HFF-Myc (cell line): ENCODE results near the gene IL5RA.

Experiments
- DNase-seq: peaks from one replicate; pipeline ENCODE4 v3.0.0-alpha.2; 2011; ENCODE audit warnings: low read depth; ENCODE audit errors: extremely low read depth
- H3K4me3 ChIP-seq: replicated peaks from 2 replicates; pipeline ENCODE4 v1.5.1; 2011; ENCODE audit warnings: low read depth, mild to moderate bottlenecking, control low read depth, low read length
- TF ChIP-seq, protein P1 (sequence below): IDR thresholded peaks from 2 replicates; pipeline ENCODE4 v1.5.1; 2012; ENCODE audit warnings: mild to moderate bottlenecking, low read depth, low read length, control low read depth; ENCODE audit errors: missing control alignments

The IL5RA gene, protein sequence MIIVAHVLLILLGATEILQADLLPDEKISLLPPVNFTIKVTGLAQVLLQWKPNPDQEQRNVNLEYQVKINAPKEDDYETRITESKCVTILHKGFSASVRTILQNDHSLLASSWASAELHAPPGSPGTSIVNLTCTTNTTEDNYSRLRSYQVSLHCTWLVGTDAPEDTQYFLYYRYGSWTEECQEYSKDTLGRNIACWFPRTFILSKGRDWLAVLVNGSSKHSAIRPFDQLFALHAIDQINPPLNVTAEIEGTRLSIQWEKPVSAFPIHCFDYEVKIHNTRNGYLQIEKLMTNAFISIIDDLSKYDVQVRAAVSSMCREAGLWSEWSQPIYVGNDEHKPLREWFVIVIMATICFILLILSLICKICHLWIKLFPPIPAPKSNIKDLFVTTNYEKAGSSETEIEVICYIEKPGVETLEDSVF

DNA sequence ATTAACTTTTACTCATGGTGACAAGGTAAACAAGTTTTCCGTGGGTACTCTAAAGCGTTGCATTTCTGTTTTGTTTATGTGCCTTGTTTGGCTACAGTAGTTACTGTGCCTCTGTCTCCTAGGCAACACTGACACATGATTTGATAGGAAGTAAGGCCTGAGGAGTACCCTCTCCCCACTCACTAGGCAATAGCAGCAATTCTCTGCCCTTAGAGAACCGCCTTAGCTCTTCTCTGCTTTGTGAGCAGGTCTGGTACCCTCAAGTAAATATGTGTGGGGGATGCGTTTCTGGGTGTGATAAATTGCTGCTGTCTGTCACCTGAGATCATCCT is at the start of gene IL5RA:
TSS of gene IL5RA (minus strand) at position 76 of the 332 bp plus-strand sequence. CDS start 5,390 bp downstream, outside the sequence.
- no peak within 1 kb of the TSS for H3K4me3 ChIP-seq
- DNase-seq, result no peak
- TF ChIP-seq, protein P1, sequence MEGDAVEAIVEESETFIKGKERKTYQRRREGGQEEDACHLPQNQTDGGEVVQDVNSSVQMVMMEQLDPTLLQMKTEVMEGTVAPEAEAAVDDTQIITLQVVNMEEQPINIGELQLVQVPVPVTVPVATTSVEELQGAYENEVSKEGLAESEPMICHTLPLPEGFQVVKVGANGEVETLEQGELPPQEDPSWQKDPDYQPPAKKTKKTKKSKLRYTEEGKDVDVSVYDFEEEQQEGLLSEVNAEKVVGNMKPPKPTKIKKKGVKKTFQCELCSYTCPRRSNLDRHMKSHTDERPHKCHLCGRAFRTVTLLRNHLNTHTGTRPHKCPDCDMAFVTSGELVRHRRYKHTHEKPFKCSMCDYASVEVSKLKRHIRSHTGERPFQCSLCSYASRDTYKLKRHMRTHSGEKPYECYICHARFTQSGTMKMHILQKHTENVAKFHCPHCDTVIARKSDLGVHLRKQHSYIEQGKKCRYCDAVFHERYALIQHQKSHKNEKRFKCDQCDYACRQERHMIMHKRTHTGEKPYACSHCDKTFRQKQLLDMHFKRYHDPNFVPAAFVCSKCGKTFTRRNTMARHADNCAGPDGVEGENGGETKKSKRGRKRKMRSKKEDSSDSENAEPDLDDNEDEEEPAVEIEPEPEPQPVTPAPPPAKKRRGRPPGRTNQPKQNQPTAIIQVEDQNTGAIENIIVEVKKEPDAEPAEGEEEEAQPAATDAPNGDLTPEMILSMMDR, result no peak

DNA sequence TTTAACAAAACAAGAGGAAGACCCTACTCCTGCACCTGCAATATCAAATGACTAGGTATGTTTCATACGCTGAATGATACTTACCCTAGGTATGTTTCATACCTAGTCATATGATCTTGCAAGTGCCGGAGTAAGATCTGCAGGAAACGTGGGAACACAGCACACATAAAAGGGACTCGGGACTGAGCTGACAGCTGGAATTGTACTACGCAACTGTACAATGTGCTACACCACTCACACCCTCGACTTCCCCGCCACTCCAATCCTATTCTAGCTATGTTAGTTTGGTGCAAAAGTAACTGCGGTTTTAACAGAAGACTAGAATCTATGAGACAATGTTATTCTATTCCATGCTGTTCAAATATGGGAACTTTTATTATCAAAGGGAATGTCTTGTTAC is 47.3 kb upstream of the IL5RA start:
- TF ChIP-seq, protein P1, result no peak
- H3K4me3 ChIP-seq, result no peak overlapping the region
- no peak for DNase-seq

- H3K4me3 ChIP-seq, result no peak overlapping the region
- TF ChIP-seq, protein P1, result no peak
- no peak for DNase-seq
These were observed 44.9 kb upstream of the IL5RA start for GRCh38 chr3:3154879-3155610.

DNA sequence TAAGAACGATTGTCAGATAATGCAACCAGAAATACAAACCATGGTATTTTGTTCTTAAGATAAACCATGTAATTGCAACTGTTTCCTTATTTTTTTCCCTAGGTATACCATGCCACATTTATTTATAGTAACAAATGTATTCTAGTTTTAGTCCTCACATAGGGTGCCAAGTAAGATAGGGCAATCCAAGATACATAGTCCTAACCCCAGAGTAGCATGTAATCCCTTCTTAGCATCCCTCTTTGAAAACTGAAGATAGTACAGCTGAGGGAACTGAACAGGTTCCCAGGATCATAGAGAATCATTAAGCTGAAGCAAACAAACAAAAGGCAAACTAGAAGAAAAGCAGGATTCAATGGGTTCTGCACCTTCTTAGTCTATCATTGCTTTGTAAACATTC is 41.3 kb upstream of the IL5RA start:
- TF ChIP-seq, protein P1, result no peak
- DNase-seq, result no peak

GRCh38 chr3:3149560-3149959 is 39.4 kb upstream of the IL5RA start:
- H3K4me3 ChIP-seq, result no peak overlapping the region
- no peak for DNase-seq
- TF ChIP-seq, protein P1, result no peak

More for the DNA sequence above, 41.3 kb upstream of the IL5RA start:
- no peak overlapping the region for H3K4me3 ChIP-seq

DNA sequence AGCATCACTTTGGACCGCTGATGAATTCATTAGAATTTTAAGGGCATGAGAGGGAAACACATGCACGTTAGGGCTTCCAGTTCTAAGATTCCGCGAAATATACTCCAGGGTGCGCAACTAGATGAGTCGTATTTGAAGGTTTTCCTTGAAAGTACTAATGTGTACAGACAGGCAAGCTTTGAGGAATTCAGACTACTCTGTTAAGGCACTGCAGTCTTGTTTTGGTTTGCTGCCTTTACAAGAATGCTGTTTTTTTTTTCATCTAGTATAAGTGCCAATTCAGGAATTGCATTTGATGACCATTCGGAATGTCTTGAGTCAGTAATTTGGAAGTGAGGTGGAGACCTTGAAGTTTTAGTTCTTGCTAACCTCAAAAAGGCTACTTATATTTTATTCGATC is 35.7 kb upstream of the IL5RA start:
- DNase-seq, result no peak
- H3K4me3 ChIP-seq, result no peak overlapping the region
- TF ChIP-seq, protein P1, result no peak
